Mesendoderm (in vitro differentiated cells): ENCODE data around the gene TSPEAR.
"Not testable (repeated sequence)": the region's sequence is repeated elsewhere in the genome, so short reads cannot be mapped to it uniquely, and the experiment has no call there.

Experiments
- DNase-seq: peaks from one replicate; pipeline ENCODE4 v3.0.0; 2013
- H2AK5ac ChIP-seq: 2 replicates; pipeline ENCODE4 v1.6.1; 2013; ENCODE audit warnings: low read length, inconsistent platforms
- H2BK120ac ChIP-seq: 2 replicates; pipeline ENCODE4 v1.6.1; 2013; ENCODE audit warnings: low read depth, mild to moderate bottlenecking, low read length, moderate library complexity, mixed read lengths
- H2BK15ac ChIP-seq: replicated peaks from 2 replicates; pipeline ENCODE4 v1.6.1; 2013; ENCODE audit warnings: low read depth, mild to moderate bottlenecking, moderate library complexity
- H2BK5ac ChIP-seq: 2 replicates; pipeline ENCODE4 v1.6.1; 2013; ENCODE audit warnings: low read length, inconsistent platforms
- H3K18ac ChIP-seq: 2 replicates; pipeline ENCODE4 v1.6.1; 2013; ENCODE audit warnings: mild to moderate bottlenecking, low read length, mixed read lengths
- H3K23ac ChIP-seq: one replicate; pipeline ENCODE4 v1.6.1; 2013; ENCODE audit warnings: low read length
- H3K27ac ChIP-seq: 2 replicates; pipeline ENCODE4 v1.5.1; 2013; ENCODE audit warnings: low read depth, mild to moderate bottlenecking, inconsistent platforms, low read length, moderate library complexity
- H3K27me3 ChIP-seq: 2 replicates; pipeline ENCODE4 v1.6.1; 2013; ENCODE audit warnings: low read length, control low read depth, mild to moderate bottlenecking, inconsistent platforms; ENCODE audit not compliant: insufficient read depth, poor library complexity
- H3K36me3 ChIP-seq: 2 replicates; pipeline ENCODE4 v1.6.1; 2013; ENCODE audit warnings: low read length, inconsistent platforms; ENCODE audit not compliant: control insufficient read depth, insufficient read depth
- H3K4ac ChIP-seq: one replicate; pipeline ENCODE4 v1.6.1; 2013; ENCODE audit warnings: low read depth, mild to moderate bottlenecking, low read length, moderate library complexity
- H3K4me1 ChIP-seq: 2 replicates; pipeline ENCODE4 v1.6.1; 2013; ENCODE audit warnings: low read depth, low read length, inconsistent platforms; ENCODE audit not compliant: control insufficient read depth
- H3K4me2 ChIP-seq: 2 replicates; pipeline ENCODE4 v1.6.1; 2013; ENCODE audit warnings: low read length
- H3K4me3 ChIP-seq: 2 replicates; pipeline ENCODE4 v1.5.1; 2013; ENCODE audit warnings: mild to moderate bottlenecking, low read length
- H3K56ac ChIP-seq: one replicate; pipeline ENCODE4 v1.6.1; 2013; ENCODE audit warnings: low read length
- H3K79me1 ChIP-seq: 2 replicates; pipeline ENCODE4 v1.6.1; 2013; ENCODE audit warnings: low read length, inconsistent platforms
- H3K79me2 ChIP-seq: 2 replicates; pipeline ENCODE4 v1.6.1; 2013; ENCODE audit warnings: mild to moderate bottlenecking, low read length; ENCODE audit not compliant: control insufficient read depth, insufficient read depth
- H3K9ac ChIP-seq: 2 replicates; pipeline ENCODE4 v1.6.1; 2013; ENCODE audit warnings: low read length, inconsistent platforms
- H4K5ac ChIP-seq: one replicate; pipeline ENCODE4 v1.6.1; 2013; ENCODE audit warnings: low read length
- H4K8ac ChIP-seq: one replicate; pipeline ENCODE4 v1.6.1; 2013; ENCODE audit warnings: low read depth, mild to moderate bottlenecking, control low read depth, low read length, moderate library complexity
- WGBS: extraction: QIAGEN DNeasy Blood & Tissue Kit; methylation state at CpG from one replicate; pipeline ENCODE4 v1.1.7; 2013; ENCODE audit warnings: low lambda C conversion rate, missing lambda C conversion rate; ENCODE audit not compliant: insufficient coverage; ENCODE audit errors: extremely low coverage; 5-methylcytosine and 5-hydroxymethylcytosine counted together

The TSPEAR gene

GRCh38 chr21:44667612-44668011, 43.8 kb downstream of the TSPEAR start:
- Histone ChIP-seq H3K9ac (no peak overlapping the region), H3K36me3 (no peaks in the 10 kb centered on the region), H3K27me3 (no peaks in the 10 kb centered on the region), H3K27ac (no peak overlapping the region), H3K4me3 (no peak overlapping the region), H2AK5ac (no peak overlapping the region), H3K23ac (no peak overlapping the region), H2BK15ac (no peak overlapping the region), H3K56ac (no peak overlapping the region), H3K4me1 (no peaks in the 10 kb centered on the region), H3K79me1 (no peaks in the 10 kb centered on the region), H3K79me2 (no peaks in the 10 kb centered on the region), H4K8ac (no peak overlapping the region), H3K4ac (no peak overlapping the region), H2BK120ac (no peak overlapping the region), H4K5ac (no peak overlapping the region), H3K18ac (no peak overlapping the region), H2BK5ac (no peak overlapping the region), H3K4me2 (no peak overlapping the region)
- WGBS, result no CpG with 5 or more reads among the region's 1 CpG
- DNase-seq, result no peak

GRCh38 chr21:44666401-44667320, 44.7 kb downstream of the TSPEAR start, which contains the start of gene KRTAP12-2:
TSS of gene KRTAP12-2 (minus strand) at chr21:44666927. CDS start at chr21:44666886, 41 bp downstream.
- H3K27ac ChIP-seq, result no peak within 1 kb of the TSS
- H2BK15ac ChIP-seq, result no peak within 1 kb of the TSS
- H4K5ac ChIP-seq, result no peak within 1 kb of the TSS
- H3K4me2 ChIP-seq, result no peak within 1 kb of the TSS
- H3K79me2 ChIP-seq, result no peaks in the 10 kb centered on the region
- H3K36me3 ChIP-seq, result no peaks in the 10 kb centered on the region
- no peak within 1 kb of the TSS for H4K8ac ChIP-seq
- no peak within 1 kb of the TSS for H3K56ac ChIP-seq
- H3K79me1 ChIP-seq, result no peaks in the 10 kb centered on the region
- no peaks in the 10 kb centered on the region for H3K27me3 ChIP-seq
- H3K9ac ChIP-seq, result no peak within 1 kb of the TSS
- H3K18ac ChIP-seq, result no peak within 1 kb of the TSS
- H3K4ac ChIP-seq, result no peak within 1 kb of the TSS
- WGBS, result no CpG with 5 or more reads among the region's 19 CpGs
- H3K23ac ChIP-seq, result no peak within 1 kb of the TSS
- no peak within 1 kb of the TSS for H2AK5ac ChIP-seq
- H3K4me1 ChIP-seq, result no peaks in the 10 kb centered on the region
- no peak within 1 kb of the TSS for H3K4me3 ChIP-seq
- no peak within 1 kb of the TSS for H2BK120ac ChIP-seq
- H2BK5ac ChIP-seq, result no peak within 1 kb of the TSS
- DNase-seq, result no peak

GRCh38 chr21:44664691-44665090, 46.7 kb downstream of the TSPEAR start:
- no CpG with 5 or more reads among the region's 5 CpGs for WGBS
- Histone ChIP-seq H3K18ac (no peak overlapping the region), H3K36me3 (no peaks in the 10 kb centered on the region), H2BK5ac (no peak overlapping the region), H3K27ac (no peak overlapping the region), H2BK15ac (no peak overlapping the region), H3K9ac (no peak overlapping the region), H3K79me2 (no peaks in the 10 kb centered on the region), H2BK120ac (no peak overlapping the region), H3K4me3 (no peak overlapping the region), H3K56ac (no peak overlapping the region), H3K23ac (no peak overlapping the region), H3K4me1 (no peaks in the 10 kb centered on the region), H3K4me2 (no peak overlapping the region), H2AK5ac (no peak overlapping the region), H3K79me1 (no peaks in the 10 kb centered on the region), H3K4ac (no peak overlapping the region), H4K8ac (no peak overlapping the region), H3K27me3 (no peaks in the 10 kb centered on the region), H4K5ac (no peak overlapping the region)
- DNase-seq, result no peak

GRCh38 chr21:44661567-44661966, 49.8 kb downstream of the TSPEAR start:
- WGBS, result no CpG with 5 or more reads among the region's 7 CpGs

GRCh38 chr21:44658913-44659595, 52.3 kb downstream of the TSPEAR start:
- Histone ChIP-seq H3K27me3 (no peaks in the 10 kb centered on the region), H3K79me2 (no peaks in the 10 kb centered on the region), H3K79me1 (no peaks in the 10 kb centered on the region), H2BK120ac (no peak overlapping the region), H3K27ac (no peak overlapping the region), H3K56ac (peak overlapping the region; percentile 70), H3K23ac (no peak overlapping the region), H3K4me1 (peaks cover 2% of the 10 kb centered on the region), H3K18ac (no peak overlapping the region), H3K36me3 (no peaks in the 10 kb centered on the region), H4K5ac (no peak overlapping the region), H3K4me2 (no peak overlapping the region), H3K4ac (no peak overlapping the region), H2BK15ac (no peak overlapping the region), H3K9ac (no peak overlapping the region), H4K8ac (no peak overlapping the region), H2BK5ac (no peak overlapping the region), H3K4me3 (no peak overlapping the region), H2AK5ac (peak overlapping the region; percentile 82)
- no CpG with 5 or more reads among the region's 11 CpGs for WGBS
- DNase-seq, result no peak

More at GRCh38 chr21:44661567-44661966, 49.8 kb downstream of the TSPEAR start:
- not testable (repeated sequence) for H4K5ac ChIP-seq, H3K4me2 ChIP-seq, H3K23ac ChIP-seq, H2BK120ac ChIP-seq, H2BK5ac ChIP-seq, H3K36me3 ChIP-seq, H3K4me1 ChIP-seq, H3K27ac ChIP-seq, H3K27me3 ChIP-seq, H2BK15ac ChIP-seq, H3K4me3 ChIP-seq, H3K79me2 ChIP-seq, H3K56ac ChIP-seq, H3K9ac ChIP-seq, H3K79me1 ChIP-seq, H3K4ac ChIP-seq, H2AK5ac ChIP-seq, H4K8ac ChIP-seq, H3K18ac ChIP-seq
- peak; percentile 58 for DNase-seq
